Hematopoietic multipotent progenitor cell treated with erythropoietin and hydrocortisone succinate and interleukin-3 and kit ligand, for 4 days (in vitro differentiated cells): ENCODE measurements around the gene PRRT4.
A peak's percentile ranks its signal among the peaks of the same experiment; 100 is the strongest.

Experiments
- DNase-seq: peaks from one replicate; pipeline ENCODE4 v3.0.0-alpha.2; 2015

Gene PRRT4

DNA sequence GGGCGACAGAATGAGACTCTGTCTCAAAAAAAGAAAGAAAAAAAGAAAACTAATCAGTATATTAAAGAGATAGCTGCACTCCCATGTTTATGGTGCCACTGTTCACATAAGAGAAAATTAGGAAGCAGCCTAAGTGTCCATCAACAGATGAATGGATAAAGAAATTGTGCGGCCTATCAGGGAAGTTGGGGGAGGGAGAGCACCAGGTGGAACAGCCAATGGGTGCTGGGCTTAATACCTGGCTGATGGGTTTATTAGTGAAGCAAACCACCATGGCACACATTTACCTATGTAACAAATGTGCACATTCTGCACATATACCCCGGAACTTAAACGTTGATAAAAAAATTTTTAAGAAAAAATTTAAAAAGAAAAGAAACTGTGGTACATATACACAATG is 9.0 kb upstream of the PRRT4 start:
- no peak for DNase-seq

DNA sequence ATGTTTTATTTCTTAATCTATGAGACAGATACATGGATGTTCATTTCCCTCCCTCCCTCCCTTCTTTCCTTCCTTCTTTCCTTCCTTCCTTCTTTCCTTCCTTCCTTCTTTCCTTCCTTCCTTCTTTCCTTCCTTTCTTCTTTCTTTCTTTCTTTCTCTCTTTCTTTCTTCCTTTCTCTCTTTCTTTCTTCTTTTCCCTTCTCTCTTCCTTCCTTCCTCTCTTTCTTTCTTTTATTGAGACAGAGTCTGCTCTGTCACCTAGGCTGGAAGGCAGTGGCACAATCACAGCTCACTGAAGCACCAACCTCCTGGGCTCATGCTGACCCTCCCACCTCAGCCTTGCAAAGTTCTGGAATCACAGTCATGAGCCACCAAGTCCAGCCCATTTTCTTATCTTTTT is 5.5 kb upstream of the PRRT4 start:
- DNase-seq = no peak

DNA sequence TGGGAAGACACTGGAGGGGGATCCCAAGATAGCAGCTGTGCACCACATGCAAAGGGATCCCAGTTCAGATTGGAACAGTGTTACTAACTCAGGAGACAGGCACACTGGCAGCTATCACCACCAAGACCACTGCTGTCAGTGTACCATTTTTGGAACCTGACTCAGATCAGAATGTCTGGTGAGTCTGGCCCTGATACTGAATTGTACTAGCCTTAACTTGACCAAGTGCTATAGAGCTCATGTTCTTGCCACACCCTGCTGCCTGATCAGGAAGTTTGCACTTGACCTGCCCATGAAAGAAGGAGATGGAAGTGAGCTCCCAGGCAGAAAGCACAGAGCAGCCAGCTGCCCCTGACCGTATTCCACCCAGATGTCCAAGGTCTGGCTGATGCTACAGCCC is 4.8 kb upstream of the PRRT4 start:
- DNase-seq = no peak

DNA sequence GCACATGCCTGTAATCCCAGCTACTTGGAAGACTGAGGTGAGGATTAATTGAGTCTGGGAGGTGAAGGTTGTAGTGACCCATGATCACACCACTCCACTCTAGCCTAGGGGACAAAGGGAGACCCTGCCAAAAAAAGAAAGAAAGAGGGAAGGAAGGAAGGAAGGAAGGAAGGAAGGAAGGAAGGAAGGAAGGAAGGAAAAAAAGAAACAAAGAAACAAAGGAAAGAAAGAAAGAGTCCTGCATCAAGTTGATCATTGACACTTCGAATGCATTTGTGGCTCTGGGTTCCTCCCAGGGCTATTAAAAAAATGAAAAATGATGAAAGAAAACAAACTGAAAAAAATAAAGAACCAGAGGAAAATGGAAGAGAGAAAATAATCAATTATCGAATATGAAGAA is 3.9 kb upstream of the PRRT4 start:
- DNase-seq = no peak

DNA sequence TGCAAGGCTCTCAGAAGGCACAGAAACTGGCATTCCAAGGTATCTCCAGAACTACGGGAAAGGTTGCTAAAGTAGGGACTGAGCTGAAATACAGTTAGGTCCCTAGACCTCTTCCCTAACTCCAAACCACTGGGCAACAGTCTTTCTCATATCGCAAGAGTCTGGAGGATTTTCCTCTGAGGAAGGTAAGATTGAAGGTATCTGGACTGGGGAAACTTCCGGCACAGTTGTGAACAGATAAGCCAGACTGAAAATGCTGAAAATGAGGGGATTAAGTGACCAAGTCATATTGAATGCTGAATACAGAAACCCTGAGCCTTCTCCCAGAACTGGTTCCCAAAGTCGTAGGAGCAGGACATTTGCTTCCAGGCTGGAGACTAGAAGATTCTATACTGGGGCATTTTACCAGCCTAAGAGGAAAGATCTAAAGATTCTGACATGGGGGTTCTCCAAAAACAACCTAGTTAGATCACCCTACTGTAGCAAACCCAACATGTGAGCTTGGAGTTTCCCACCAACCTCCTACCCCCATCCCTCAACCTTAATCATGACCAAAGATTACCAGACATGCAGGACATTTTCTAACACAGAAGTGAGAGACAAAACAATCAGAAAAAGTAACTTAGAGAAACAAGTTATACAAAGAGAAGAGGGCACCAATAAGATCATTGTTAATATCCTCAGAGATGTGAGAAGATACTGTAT is 2.8 kb upstream of the PRRT4 start:
- DNase-seq = no peak

DNA sequence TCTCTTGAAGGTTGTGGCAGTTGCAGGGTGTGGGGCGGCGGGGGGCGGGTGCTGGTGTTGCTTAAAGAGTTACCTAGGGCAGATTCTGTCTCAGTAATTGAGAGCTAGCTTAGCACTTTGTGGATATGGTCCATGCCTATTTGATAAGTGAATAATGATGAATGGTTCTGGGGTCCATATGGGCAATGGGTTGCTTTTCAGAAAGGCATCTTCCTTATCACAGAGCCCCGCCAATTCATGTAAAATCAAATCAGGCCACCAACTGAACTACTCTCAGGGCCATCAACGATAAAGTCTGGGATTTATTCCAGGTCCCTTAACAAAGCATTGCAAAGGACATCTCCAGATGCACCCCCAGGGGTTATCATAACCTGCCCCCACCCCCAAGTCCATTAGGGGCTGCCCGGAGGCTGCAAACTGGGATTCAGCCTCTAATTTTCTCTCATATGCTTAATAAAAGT is 1.8 kb upstream of the PRRT4 start:
- no peak for DNase-seq

DNA sequence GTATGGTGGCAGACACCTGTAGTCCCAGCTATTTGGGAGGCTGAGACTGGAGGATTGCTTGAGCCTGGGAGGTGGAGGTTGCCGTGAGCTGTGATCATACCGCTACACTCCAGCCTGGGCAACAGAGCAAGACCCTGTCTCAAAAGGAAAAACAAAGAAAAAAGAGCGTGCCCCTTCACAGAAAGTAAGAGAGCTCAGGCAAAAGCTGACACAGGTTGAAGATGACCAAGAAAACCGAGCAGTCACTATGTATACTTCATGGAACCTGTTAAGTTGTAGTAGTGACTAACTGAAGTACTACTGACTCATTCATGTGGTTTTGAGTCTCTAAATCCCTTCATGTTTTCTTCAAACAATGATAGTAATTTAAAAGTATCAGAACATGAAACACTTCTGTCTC is 1.2 kb upstream of the PRRT4 start:
- DNase-seq = no peak

DNA sequence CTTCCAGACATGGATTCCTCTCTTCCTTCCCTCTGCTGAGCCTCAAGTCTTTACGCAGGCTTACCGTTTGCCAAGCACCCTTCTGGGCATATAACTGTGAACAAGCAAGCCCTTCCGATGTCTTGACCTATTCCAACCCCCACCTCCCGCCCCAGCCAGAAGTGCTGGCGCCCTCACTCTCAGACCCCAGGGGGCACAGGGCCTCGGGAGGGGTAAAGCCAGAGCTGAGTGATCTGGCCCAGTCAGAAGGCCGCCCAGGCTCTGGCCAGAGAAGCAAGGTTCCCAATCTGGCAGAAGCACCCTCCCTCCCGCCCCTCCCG is 1.2 kb downstream of the PRRT4 start:
- no peak for DNase-seq

DNA sequence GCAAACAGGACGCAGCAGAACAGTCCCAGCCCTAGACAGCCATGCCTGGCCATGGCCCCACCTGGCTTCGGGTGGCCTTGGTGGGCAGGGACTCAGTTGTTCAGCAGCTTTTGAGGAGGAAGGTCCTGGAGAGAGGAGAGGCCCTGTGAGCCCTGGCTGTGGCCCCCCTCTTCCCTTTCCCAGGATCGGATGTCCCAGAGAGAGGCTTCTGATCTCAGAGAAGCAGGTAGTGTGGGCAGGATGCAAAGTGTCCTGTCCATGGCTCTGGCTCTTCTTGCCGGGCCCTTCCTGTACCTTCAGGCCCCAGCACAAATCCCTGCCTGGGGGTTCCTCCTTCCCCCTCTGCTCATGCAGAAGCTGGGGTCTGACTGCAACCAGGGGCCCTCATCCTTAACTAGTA is 1.6 kb downstream of the PRRT4 start:
- DNase-seq = no peak

DNA sequence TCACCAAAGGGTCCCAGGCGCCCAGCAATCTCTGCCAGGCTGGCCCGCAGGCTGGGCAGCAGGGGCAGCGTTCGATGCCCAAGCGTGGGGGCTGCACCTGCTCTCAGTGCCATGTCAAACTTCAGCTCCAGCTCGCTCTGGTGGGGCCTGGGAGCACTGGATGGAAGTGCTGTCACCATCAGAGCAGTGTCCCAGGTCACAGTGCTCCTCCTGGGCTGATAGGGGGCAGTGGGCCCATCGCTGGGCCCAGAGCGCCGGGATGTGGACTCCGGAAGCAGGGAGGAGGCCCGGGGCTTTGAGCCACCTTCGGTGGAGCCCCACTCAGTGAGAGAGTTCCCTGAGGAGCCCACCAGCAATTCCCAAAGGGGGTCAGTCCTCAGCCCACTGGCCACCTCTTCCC is 2.2 kb downstream of the PRRT4 start:
- DNase-seq = no peak

DNA sequence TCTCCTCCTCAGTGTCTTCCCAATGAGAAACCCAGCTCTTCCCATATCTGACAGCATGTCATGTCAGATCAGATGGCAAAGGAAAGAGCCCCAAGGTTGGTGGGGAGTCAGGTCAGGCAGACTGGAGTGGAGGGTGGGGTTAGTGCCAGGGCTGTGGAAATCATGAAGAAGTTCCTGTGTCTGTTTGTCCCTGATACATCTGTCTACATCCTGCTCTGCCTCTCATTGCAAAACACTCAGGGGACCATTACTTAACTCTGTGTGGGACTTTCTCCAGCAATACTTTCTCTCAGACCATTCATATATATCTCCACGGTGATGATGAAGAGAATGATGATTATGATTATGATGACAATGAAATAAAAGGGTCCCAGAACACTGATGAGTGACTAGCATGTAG is 3.3 kb downstream of the PRRT4 start:
- peak; percentile 48 for DNase-seq

DNA sequence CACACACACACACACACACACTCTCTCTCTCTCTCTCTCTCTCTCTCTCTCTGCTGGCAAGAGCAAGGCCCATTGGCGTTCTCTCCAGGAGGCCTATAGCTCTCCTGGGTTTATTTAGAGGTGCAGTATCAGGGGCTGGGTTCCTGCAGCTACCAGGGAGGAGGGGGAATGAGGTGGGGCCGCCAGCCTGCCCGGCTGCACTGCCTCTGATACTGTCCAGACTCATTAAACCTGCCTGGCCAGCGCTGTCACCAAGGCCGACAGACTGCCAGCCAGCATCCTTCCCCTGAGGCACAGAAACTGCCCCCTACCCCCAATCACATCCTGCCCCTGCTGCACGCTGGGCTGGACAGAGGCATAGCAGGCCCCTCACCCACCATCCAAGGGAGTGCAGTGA is 4.3 kb downstream of the PRRT4 start:
- no peak for DNase-seq

DNA sequence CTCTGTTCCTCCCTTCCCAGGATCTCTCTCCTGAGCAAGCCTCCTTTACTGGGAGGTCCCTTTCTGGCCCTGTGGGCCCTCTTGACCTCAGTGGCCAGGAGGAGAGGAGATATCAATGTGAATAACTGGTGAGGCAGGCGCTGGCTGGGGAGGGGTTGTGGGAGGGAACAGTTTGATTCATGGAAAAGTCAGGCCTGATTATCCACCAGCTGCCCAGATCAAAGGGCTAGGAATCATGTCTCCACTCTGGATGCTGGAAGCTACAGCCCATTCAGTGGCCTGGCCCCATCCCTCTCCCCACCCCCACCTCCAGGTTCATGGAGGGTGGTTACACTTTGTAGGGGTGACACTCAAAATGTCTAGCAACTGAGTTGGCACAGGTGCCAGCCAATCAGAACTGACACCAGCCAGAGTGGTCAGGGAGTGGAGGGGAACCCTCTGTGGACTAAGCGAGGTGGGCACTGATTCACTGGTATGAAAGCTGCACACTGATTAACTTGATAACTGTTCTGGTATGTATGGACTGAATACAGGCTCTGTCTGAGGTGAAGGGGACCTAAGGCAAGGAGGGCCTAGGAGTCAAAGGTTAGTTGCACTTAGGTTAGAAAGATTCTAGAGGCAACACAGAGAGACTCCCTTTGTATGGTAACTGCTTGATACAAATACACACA is 4.8 kb downstream of the PRRT4 start:
- DNase-seq = no peak

DNA sequence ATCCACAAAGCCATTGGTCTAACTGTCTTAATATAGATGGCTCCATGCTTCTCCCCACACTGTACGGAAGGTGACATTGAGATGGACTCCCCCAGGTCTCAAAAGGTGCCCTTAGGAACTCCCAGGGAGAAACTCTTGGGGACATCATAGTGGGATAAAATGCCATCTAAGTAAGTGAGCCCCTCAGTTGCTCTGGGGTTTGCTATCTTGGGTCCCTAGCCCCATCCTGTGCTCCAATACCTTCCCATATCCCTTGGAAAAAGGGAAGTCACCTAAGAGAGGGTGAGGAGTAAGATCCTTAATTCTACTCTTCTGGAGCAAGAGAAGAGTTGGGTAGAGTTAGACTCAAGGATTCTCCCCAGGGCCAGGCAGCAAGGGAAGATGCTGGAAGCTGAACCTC is 7.9 kb downstream of the PRRT4 start:
- no peak for DNase-seq

DNA sequence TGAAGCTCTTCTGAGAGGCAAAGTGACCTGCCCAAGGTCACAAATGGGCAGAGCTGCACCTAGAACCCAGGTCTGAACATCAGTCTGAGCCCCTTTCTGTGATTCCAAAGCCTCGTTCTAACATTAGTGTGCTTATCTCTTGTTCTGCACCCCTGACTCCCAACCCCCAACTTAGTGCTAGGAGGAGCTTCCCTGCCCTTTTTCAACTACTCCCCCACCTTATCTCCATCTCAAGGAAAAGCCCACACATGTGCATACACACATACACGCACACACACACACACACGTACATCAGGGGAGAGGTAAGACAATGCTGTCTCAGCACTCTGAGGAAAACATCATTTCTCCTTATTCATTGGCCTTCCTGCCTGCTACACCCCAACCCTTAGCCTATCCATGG is 8.3 kb downstream of the PRRT4 start:
- peak; percentile 18 for DNase-seq

DNA sequence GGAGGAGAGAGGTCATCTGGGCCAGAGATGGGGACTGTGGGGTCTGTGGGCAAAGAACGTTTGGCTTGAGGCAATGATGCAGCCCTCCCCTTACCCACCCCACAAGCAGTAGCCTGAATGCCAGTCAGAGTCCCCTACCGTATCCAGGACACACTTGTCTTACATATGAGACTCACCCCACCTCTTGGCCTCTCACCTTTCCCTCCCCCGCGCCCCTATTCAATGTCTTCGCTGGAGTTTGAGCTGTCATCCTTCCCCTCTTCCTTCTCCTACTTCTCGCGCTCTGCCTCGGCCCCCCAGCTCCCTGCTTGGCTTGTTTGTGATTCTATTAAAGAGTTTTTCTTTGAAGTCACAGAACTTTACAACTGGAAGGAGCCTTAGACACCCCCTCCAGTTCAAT is 8.9 kb downstream of the PRRT4 start:
- DNase-seq = no peak

DNA sequence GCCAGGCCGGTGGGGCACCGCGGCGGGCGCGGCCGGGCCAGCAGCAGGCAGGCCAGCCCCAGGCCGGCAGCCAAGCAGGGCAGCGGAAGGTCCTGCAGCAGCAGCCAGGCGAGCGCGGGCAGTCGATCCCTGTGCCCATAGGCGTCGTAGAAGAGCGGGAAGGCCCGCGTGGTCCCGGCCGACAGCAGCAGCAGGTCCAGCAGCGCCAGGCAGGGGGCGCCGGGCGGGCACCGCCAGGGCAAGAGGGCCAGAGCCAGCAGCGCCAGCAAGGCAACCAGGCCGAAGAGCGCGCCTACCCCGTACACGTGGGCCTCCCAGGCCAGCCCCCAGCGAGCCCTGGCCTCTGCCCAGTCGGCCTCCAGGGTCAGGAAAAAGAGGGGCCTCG is 9.3 kb downstream of the PRRT4 start:
- peak; percentile 84 for DNase-seq

DNA sequence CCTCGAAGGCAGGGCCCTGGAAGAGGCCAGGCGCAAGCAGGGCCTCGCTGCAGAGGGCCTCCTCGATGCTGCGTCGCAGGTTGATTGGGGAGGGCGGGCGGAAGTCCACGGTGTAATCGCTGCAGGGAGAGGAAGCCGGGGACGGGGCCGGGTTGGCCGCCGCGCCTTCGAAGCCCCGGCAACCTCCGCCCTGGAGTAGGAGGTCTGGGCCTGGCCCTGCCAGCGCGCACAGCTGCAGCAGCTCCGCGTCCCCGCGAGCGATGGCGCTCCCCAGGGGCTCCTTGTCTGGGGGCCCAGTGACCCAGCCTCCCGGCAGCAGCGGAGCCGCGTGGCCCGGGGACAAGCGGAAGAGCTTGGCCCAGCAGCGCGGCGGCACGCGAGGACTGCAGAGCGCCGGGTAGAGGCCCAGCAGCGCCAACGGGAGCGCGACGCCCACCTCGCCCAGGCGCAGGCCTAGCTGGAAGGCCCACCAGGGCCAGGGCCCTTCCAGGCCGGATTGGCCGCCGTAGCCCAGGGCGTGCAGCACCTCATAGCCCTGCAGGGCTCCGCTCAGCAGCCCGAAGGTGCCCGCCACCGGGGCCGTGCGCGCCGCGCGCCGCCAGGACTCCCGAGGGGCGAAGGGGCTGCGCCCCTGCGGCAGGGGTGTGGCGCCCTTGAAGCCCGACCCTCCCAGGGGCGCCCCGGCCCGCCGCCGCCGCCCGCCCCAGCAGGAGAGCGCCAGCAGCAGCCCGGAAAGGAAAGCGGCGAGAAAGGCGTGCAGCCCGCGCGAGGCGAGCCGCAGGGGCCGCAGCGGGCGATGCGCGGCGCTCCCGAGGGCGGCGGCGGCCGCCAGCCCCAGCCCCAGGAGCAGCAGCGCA is 10.0 kb downstream of the PRRT4 start:
- DNase-seq = peak; percentile 33

DNA sequence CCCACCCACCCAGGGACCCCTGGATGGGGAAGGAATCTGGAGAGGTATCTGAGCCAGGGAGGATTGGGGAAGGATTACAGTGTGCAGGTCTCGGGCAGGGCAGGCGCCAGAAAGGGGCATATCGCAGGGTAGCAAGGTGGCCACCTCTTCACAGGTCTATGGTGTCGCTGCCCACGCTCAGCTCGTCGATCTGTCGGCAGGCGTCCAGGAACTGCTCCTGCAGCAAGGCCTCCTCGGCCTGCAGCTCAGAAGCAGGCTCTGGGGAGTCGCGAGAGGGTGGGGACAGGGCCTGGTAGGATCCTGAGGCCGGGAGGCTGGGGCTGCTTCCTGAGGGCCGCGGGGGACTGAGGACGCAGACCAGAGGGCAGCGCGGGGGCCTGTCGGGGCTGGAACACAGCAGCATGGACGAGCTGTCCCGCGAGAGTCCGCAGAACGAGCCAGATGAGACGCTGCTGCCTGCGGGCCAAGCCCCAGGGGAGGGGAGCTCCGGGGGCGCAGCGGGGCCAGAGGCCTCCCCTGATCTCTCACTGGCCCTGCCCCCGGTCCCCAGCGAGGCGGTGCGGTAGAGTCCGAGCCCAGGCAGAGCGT is 10.7 kb downstream of the PRRT4 start:
- no peak for DNase-seq

DNA sequence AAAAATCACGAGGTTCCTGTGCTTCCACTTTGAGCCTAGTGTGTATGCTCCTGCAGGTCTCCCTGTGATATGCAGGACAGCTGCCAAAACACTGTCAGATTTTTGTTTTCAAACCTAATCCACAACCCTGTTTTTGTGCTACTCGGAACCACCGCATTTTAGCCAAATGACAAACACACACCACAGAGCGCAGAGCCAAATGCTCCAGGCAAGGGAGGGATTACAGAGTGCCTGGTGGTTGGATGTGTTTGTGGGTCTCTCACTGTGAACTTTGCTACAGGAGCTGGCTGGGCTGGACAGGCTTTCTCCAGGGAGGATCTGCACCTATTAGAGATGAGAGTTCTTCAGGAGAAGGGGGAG is 12.0 kb downstream of the PRRT4 start:
- DNase-seq = no peak

DNA sequence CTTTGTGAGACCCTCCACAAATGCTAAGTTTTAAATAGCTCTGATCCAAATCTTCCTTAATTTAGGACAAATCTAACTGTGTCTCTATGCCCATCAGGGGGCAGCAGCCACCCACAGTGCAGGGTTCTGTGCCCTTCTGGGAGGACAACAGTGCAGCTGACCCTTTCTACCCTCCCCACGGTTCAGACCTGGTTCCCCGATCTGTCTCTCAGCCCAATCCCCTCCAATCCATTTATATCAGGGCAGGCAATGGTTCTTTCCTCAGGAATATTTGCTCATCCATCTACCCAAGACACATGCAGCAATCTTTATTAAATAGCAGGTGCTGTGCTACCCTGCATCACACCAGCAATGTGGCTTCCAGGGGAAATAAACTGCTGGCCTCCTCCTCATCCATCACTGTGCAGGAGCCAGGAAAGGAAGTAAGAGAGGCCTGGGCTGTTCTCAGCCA is 13.8 kb downstream of the PRRT4 start:
- peak; percentile 83 for DNase-seq

DNA sequence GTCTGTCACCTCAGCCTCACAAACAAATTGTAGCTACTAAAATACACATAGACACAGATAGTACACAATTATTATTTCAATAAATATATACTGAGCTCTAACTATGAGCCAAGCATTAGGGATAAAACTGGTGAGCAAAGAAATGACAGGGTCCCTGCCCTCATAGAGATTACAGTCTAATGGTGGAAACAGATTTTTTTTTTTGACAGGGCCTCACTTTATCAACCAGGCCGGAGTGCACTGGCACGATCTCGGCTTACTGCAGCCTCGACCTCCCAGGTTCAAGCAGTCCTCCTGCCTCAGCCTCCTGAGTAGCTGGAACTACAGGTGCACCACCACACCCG is 17.1 kb downstream of the PRRT4 start:
- no peak for DNase-seq

DNA sequence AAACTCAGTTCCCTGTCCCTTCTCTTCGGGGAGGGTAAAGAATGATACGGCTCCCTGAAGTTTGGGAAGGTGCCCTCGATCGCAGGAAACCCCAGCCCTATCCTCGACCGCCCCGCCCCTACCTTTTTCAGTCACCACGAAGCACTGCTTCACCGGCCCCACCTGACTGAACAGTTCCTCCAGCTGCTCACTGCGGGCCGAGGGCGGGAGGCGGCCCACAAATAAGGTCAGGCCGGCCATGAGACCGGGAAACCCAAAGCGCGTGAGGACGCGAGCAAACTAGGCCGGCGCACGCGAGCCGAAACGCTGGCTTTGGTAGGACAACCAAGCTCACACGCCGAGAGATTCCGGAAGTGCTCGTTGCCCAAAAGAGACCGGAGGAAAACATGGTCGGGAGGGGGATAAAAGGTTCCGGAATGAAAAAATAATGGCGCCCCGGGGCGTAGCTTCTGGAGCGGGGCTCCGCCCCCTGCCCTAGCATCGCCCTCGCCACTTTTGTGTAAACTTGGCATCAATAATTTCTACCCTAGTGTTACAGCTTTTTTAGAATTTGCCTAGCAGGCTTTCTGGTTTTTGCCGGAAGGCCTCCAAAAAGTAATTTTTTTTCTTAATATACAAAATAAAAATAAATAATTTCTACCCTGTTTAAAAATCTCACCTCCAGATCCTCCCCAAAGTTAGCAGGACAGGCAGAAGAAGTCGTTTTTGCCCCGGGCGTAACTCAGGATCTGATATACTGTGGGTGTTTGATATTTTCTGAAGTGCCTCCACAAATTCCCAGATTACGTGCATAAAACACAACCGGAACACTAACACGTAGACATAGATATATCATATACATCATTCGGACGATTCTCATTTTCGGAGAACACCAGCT is 17.7 kb downstream of the PRRT4 start, which contains the start of gene RBM28:
TSS of gene RBM28 (minus strand) at position 355 of the 877 bp plus-strand sequence. CDS start at position 240, 115 bp downstream.
- DNase-seq = peak; percentile 98
